ENCODE results near the gene MSI2.

MSI2 gene

GRCh38 chr17:57515662-57516211 is 259.4 kb downstream of the MSI2 start:
- DNase-seq, result no peak

- no peak for DNase-seq
Observed at GRCh38 chr17:57516290-57517230, 260.2 kb downstream of the MSI2 start.

DNA sequence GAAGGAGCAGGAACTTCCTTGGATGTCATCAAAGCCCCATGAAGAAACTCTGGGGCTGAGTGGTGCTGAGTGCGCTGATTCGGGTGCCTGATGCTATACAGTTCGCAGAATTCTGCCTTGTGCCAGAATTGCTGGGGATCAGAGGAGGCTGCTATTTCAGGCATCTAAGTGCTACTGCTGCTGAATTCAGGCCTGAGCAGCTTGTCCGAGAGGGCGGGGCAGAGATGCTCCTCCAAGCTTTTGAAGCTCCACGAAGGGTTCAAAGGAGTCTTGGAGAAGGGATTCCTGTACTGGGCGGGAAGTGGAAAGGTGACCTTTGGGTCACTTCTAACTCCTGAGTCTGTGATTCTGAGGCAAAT is 260.9 kb downstream of the MSI2 start:
- DNase-seq, result no peak

DNA sequence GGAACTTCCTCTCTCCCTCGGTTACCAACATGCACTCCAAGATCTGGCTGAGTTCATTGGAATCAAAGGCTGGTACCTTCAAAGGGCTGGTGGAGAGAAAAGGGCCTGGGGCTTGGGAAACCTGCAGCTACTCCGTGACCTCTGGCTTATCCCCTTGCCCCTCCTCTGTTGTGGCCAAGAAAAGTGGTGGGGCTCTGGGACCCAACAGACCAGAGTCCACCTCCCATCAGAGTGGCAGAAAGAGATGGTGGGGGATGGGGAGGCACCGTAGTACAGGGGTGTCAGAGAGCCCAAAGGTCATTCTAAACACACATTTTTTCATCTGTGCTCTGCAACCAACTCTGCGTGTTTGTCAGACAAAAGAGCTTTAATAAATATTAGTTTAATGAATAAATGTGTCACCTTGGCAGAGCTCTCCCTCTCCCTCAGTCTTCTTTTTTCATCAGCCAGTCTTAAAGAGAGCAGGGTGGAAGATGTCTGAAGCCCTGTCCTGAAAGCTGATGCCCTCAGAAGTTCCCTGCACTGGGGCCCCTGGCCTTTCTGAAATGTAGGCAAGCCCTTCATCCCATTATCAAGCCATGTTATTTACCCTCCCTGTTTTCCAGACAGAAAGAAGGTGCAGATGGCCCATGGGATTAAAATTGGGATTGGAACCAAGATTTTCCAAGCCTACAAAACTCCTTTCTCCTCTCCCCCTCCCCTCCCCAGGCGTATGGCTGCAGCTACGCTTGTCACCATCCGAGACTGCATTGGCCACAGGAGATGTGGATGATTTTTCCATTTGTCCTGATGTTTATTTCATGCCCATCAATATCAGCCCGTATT is 261.5 kb downstream of the MSI2 start:
- no peak for DNase-seq

DNA sequence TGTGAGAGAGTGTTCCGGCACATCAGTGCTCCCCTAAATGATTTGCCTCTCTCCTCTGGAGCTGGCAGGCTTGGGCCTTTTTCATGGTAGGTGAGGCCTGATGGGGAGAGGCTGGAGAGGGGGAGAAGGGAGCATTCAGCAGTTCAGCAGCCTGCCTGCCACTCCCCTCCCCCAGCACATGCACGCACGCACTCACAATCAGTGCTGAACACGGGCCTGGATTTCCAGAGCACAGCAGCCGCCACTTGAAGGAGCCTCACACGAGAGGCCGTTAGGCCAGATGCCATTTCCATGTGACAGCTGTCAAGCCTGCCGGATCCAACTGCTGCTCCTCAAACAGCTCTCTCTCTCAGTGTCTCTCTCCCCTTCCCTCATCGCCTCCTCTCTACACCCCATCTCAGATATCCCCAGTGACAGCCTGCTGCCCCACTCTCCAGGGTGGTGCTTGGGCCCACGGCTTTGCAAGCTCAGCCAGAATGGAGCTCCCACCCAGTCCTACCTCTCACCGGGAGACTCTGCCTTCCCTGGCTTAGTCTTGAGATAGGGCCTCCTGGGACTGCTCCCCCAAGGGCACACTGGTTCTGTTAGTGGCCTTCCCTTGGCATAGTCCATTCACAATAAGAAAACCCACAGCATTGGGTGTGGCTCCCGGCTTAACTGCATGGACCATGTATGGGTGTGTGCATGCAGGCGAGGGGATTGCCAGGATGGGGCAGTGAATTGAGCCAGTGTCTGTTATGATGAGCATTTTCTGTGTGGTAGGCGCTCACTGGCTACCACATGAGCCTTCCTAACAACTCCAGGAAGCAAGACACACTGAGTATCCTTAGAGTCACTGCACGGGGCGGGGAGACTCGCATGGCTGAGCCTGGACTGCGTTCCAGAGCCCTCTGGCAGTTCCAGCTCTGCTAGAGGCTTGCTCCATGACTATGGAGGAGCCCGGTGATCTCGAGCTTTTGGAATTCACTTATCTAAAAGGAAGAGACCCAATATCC is 262.6 kb downstream of the MSI2 start:
- peak; percentile 93 for DNase-seq

GRCh38 chr17:57519800-57520199 is 263.5 kb downstream of the MSI2 start:
- DNase-seq, result no peak

DNA sequence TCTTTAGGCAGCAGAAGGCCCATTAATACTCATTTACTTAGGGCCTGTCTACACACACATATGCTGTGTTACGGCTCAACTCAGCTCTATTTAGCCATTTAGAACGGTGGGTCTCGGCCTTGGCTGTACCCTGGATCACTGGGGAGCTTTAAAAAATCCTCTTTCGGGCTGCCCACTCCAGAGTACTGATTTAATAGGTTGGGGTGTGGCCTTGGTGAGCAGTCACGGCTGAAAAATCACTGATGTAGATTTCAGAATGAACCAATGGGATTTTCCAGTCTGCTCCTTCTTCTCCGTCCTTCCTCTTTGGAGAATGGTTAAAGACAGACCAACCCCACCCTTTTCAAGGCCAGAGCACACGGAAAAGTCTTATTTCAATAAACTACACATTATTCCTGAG is 265.3 kb downstream of the MSI2 start:
- DNase-seq, result no peak

- DNase-seq, result no peak
Observed at GRCh38 chr17:57522042-57523005, 266.0 kb downstream of the MSI2 start.

- no peak for DNase-seq
Observed at GRCh38 chr17:57523926-57524632, 267.8 kb downstream of the MSI2 start.

GRCh38 chr17:57524839-57525568 is 268.7 kb downstream of the MSI2 start:
- no peak for DNase-seq

DNA sequence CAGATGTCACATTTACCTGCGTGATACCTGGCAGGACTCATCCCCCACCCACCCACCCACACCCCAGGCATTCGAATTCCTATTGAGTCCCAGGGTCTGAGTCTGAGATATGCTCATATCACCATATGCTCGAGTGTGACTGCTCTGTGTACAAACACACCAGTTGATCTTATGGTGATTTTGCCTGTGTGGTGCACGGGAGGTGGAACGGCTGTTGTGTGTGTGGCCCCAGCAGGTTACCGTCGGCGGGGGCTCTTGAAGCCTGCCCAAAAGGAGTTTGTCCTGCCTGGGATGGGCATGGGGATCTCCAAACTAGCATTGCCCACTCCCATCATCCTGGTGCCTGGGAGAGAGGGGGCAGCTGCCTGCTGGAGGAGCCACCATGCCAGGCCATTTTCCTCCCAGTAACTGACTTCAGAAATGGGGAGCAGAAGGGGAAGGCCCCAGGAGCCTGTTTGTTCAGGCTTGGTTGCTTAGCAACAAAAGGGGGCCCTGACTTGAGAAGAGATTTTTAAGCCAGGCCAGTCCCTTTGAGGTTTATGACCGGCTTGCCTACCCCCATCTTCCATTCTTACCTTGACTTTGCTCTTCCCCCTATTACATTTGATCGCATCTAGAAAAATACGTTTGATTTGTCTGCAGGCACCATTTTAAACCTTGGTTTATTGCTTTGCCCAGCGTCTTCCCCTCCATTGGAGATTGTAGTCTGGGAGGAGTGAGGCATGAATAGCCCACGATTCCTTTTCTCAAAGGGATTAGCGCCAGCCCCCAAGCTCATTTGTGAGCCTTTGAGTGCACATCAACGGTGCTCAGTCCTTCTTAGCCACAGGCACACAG is 271.1 kb downstream of the MSI2 start:
- DNase-seq, result peak; percentile 91

DNA sequence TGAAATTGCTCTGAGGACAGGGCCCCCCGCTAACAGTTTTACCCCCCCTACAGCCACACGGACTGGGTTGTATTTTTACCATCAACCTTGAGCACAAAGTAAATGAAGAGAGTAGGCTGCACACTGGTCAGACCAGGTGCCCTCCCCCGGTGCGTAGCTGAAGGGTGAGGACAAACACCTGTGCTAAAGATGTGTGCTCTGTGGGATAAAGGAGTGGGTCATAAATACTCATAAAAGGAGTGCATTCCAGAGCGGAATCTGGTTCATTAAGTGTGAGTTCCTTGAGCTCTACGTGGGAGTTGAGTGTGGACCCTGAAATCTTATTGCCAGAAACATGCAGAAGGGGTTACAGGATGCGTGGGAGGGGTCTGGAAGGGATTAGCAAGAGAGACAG is 271.7 kb downstream of the MSI2 start:
- no peak for DNase-seq

- peak; percentile 38 for DNase-seq
Observed at GRCh38 chr17:57530026-57530425, 273.7 kb downstream of the MSI2 start.

DNA sequence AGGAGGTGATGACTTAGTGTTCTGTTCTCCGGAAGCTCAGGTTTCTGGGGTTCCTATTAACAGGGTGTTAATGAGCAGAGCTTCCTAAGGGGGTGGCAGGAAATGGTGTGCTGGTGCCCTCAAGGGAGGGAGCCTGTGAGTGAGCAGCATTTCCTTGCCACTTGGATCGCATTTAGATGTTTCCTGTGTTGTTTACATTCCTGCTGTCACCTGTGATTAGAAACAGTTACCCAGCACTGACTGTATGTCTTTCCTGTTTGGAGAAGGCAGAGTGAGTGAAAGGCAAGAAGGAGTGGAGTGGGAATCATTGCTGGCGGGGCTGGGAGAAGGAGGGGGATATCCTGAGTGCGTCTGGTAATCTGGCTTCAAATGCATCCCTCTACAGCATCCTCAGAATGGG is 274.2 kb downstream of the MSI2 start:
- DNase-seq, result peak; percentile 52

GRCh38 chr17:57531078-57531477 is 274.8 kb downstream of the MSI2 start:
- no peak for DNase-seq

- no peak for DNase-seq
Observed at GRCh38 chr17:57531648-57532504, 275.6 kb downstream of the MSI2 start.

DNA sequence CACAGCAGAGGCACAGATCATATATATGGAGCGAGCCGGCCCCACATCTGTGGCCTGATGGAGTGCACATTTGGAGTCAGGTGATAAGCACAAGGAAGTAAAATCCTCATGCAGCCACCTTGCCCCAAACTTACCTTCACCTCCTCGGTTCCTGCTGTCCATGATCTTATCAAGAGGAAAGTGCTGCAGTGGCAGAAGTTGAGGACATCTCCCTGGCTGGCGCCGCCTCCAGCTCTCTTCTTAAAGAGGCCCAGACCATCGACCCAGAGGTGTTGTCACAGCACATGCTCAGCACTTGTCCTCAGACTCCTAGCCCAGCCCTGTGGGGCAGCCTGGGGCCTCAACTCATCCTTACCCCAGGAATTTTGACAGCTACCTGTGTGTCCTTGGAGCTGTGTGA is 276.2 kb downstream of the MSI2 start:
- DNase-seq, result no peak

DNA sequence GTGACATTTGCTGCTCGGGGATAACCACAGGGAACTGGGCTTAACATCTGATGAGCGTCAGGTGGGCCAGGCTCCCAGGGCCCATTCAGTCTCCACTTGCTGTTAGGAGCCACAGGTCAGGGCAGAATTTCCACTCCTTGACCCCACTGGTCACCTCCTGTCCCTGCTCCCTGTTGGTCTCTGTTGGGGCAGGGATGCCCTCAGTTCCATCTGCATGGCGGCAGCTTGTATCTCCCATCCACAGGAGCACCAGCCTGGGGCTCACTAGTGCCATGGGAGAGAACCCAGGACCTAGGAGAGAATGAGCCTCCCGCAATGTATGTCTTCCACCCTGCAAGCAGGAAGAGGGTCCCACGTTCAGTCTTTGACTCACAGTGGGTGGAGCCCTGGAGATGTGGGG is 276.6 kb downstream of the MSI2 start:
- DNase-seq, result no peak
